Gastroesophageal sphincter (tissue), 4 donors: ENCODE results near the gene YWHAQ. TPM values are rescaled to one million over a fixed set of nuclear protein-coding genes. Genes with fewer than 3 reads are reported as not detected.

Source experiments
- ATAC-seq: fragments of 150-250 bp; one replicate; pipeline ENCODE4 v1.9.1; 2016; ENCODE audit warnings: mild to moderate bottlenecking, moderate library complexity
- H3K27ac ChIP-seq, 4 donors: fragments of 200-600 bp; sonication (generic) in 3 of 4; 1 replicate in 3 of 4; 2 replicates in 1 of 4; pipeline ENCODE4 v1.5.1; 2016 to 2019
- H3K27me3 ChIP-seq: fragments of 200-600 bp; sonication (generic); one replicate; pipeline ENCODE4 v1.5.1; 2019
- H3K36me3 ChIP-seq, 2 donors: fragments of 200-600 bp; sonication (generic); one replicate each; pipeline ENCODE4 v1.5.1; 2019; ENCODE audit warnings: control low read depth in 1 of 2
- H3K4me1 ChIP-seq, 3 donors: fragments of 200-600 bp; sonication (generic); 1 replicate in 2 of 3; 2 replicates in 1 of 3; pipeline ENCODE4 v1.5.1; 2016 to 2019; ENCODE audit warnings: control low read depth in 2 of 3
- H3K4me3 ChIP-seq, 2 donors: fragments of 200-600 bp; sonication (generic); one replicate each; pipeline ENCODE4 v1.5.1; 2019; ENCODE audit warnings: mild to moderate bottlenecking in 1 of 2, moderate library complexity in 1 of 2
- H3K9me3 ChIP-seq, 3 donors: fragments of 200-600 bp; sonication (generic); one replicate each; pipeline ENCODE4 v1.5.1; 2017 to 2019; ENCODE audit warnings: control low read depth in 2 of 3
- CTCF ChIP-seq, 4 experiments: fragments of 200-600 bp in 2 of 4; fragments of 450-650 bp in 2 of 4; sonication (generic) in 1 of 4; IDR thresholded peaks; one replicate each; pipeline ENCODE4 v1.5.1; 2017 to 2019; ENCODE audit warnings: antibody characterized with exemption in 4 of 4, mild to moderate bottlenecking in 2 of 4, moderate library complexity in 2 of 4
- EP300 ChIP-seq: sonication (generic); formaldehyde crosslinking; IDR thresholded peaks from one replicate; pipeline ENCODE4 v1.6.1; 2017; ENCODE audit warnings: antibody characterized with exemption, mild to moderate bottlenecking
- POLR2A ChIP-seq, 2 donors: fragments of 450-650 bp; IDR thresholded peaks; one replicate each; pipeline ENCODE4 v1.6.1; 2017; ENCODE audit warnings: antibody characterized with exemption in 2 of 2, mild to moderate bottlenecking in 2 of 2, moderate library complexity in 1 of 2
- POLR2AphosphoS5 ChIP-seq: sonication (generic); formaldehyde crosslinking; IDR thresholded peaks from one replicate; pipeline ENCODE4 v1.6.1; 2017; ENCODE audit warnings: antibody characterized with exemption
- WGBS, 2 donors: methylation state at CpG; one replicate each; pipeline ENCODE4 v1.1.5; 2018; ENCODE audit warnings: low coverage in 1 of 2; 5-methylcytosine and 5-hydroxymethylcytosine counted together
- total RNA-seq, 4 donors: library from RNA; depleted of rRNA; stranded (reverse); fragments of >200 nt; gene quantifications; one replicate each; pipeline ENCODE4 v1.1.0, GENCODE V29; 2016

Gene YWHAQ
- total RNA-seq, 4 donors from 2014 or later, result 226 to 282 (median 255) TPM

GRCh38 chr2:9657083-9657482 is 26.3 kb upstream of the YWHAQ start:
- ATAC-seq, result no peak
- TF ChIP-seq POLR2A (IDR thresholded peaks at IDR 0.05) (no peak), POLR2AphosphoS5 (no peak), CTCF (IDR thresholded peaks at IDR 0.05) (no peak), EP300 (no peak)
- Histone ChIP-seq H3K27me3 (no peaks in the 10 kb centered on the region), H3K27ac (no peak overlapping the region), H3K9me3 (no peaks in the 10 kb centered on the region), H3K4me3 (no peak overlapping the region), H3K4me1 (no peaks in the 10 kb centered on the region), H3K36me3 (no peaks in the 10 kb centered on the region)
- WGBS, 2 donors, result 70 to 78% methylated on average over 2 to 6 of the region's 6 CpGs

GRCh38 chr2:9656270-9656766 is 25.5 kb upstream of the YWHAQ start:
- TF ChIP-seq EP300 (no peak), POLR2A (IDR thresholded peaks at IDR 0.05) (no peak), POLR2AphosphoS5 (no peak), CTCF (IDR thresholded peaks at IDR 0.05) (no peak)
- Histone ChIP-seq H3K36me3 (no peaks in the 10 kb centered on the region), H3K4me1 (no peaks in the 10 kb centered on the region), H3K4me3 (no peak overlapping the region), H3K9me3 (no peaks in the 10 kb centered on the region), H3K27me3 (no peaks in the 10 kb centered on the region), H3K27ac (no peak overlapping the region)
- 47 to 93% methylated on average over 3 to 10 of the region's 11 CpGs for WGBS, 2 donors
- no peak for ATAC-seq

- 69 to 83% methylated on average over 8 to 10 of the region's 13 CpGs for WGBS, 2 donors
- TF ChIP-seq POLR2AphosphoS5 (no peak), POLR2A (IDR thresholded peaks at IDR 0.05) (no peak), EP300 (no peak), CTCF (IDR thresholded peaks at IDR 0.05) (no peak)
These were observed 24.9 kb upstream of the YWHAQ start for GRCh38 chr2:9655441-9656269.

GRCh38 chr2:9654452-9655100 is 23.8 kb upstream of the YWHAQ start:
- no peaks in the 10 kb centered on the region for H3K4me1 ChIP-seq
- H3K9me3 ChIP-seq, result no peaks in the 10 kb centered on the region
- no peak for ATAC-seq
- no peak for TF ChIP-seq POLR2AphosphoS5
- no peak for TF ChIP-seq CTCF (IDR thresholded peaks at IDR 0.05)
- TF ChIP-seq POLR2A (IDR thresholded peaks at IDR 0.05), result no peak
- TF ChIP-seq EP300, result no peak
- H3K27me3 ChIP-seq, result no peaks in the 10 kb centered on the region
- H3K4me3 ChIP-seq, result no peak overlapping the region
- no peaks in the 10 kb centered on the region for H3K36me3 ChIP-seq
- H3K27ac ChIP-seq, result no peak overlapping the region
- WGBS, 2 donors, result 68% methylated on average over 6 of the region's 6 CpGs; no CpG with 5 or more reads in 1 of the 2 donors

More at GRCh38 chr2:9655441-9656269, 24.9 kb upstream of the YWHAQ start:
- Histone ChIP-seq H3K9me3 (no peaks in the 10 kb centered on the region), H3K36me3 (no peaks in the 10 kb centered on the region), H3K27me3 (no peaks in the 10 kb centered on the region), H3K4me3 (no peak overlapping the region), H3K27ac (no peak overlapping the region), H3K4me1 (no peaks in the 10 kb centered on the region)
- no peak for ATAC-seq
